Measurements from ENCODE around the gene KLF11.

KLF11 gene

DNA sequence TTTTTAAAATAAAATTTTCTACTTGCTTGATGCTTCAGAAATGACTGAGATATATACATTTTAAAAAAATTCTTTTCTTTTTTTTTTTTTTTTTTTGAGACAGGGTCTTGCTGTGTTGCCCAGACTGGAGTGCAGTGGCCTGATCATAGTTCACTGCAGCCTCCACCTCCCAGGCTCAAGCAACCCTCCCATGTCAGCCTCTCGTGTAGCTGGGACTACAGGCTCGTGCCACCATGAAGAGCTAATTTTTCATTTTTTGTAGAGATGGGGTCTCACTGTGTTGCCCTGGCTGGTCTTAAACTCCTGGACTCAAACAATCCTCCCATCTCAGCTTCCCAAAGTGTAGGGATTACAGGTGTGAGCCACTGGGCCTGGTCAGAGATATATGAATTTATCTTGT lies 24.0 kb downstream of the KLF11 start:
- Histone ChIP-seq H3K27me3 (ENCODE audit: insufficient read depth, poor library complexity, severe bottlenecking) (no peaks in the 10 kb centered on the region), H3K4me3 (replicated peaks; ENCODE audit: insufficient read depth, low read length) (no peak overlapping the region), H3K27ac (replicated peaks) (no peak overlapping the region)
- TF ChIP-seq, protein P1, sequence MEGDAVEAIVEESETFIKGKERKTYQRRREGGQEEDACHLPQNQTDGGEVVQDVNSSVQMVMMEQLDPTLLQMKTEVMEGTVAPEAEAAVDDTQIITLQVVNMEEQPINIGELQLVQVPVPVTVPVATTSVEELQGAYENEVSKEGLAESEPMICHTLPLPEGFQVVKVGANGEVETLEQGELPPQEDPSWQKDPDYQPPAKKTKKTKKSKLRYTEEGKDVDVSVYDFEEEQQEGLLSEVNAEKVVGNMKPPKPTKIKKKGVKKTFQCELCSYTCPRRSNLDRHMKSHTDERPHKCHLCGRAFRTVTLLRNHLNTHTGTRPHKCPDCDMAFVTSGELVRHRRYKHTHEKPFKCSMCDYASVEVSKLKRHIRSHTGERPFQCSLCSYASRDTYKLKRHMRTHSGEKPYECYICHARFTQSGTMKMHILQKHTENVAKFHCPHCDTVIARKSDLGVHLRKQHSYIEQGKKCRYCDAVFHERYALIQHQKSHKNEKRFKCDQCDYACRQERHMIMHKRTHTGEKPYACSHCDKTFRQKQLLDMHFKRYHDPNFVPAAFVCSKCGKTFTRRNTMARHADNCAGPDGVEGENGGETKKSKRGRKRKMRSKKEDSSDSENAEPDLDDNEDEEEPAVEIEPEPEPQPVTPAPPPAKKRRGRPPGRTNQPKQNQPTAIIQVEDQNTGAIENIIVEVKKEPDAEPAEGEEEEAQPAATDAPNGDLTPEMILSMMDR (IDR thresholded peaks at IDR 0.05; ENCODE audit: insufficient read depth, low read length) = no peak
- TF ChIP-seq GABPA (IDR thresholded peaks at IDR 0.05; ENCODE audit: low read depth) (no peak), POLR2AphosphoS5 (IDR thresholded peaks at IDR 0.05; ENCODE audit: low read depth) (no peak), SPI1 (IDR thresholded peaks at IDR 0.05; ENCODE audit: borderline replicate concordance, low read depth) (no peak)
- TF ChIP-seq, protein P2, sequence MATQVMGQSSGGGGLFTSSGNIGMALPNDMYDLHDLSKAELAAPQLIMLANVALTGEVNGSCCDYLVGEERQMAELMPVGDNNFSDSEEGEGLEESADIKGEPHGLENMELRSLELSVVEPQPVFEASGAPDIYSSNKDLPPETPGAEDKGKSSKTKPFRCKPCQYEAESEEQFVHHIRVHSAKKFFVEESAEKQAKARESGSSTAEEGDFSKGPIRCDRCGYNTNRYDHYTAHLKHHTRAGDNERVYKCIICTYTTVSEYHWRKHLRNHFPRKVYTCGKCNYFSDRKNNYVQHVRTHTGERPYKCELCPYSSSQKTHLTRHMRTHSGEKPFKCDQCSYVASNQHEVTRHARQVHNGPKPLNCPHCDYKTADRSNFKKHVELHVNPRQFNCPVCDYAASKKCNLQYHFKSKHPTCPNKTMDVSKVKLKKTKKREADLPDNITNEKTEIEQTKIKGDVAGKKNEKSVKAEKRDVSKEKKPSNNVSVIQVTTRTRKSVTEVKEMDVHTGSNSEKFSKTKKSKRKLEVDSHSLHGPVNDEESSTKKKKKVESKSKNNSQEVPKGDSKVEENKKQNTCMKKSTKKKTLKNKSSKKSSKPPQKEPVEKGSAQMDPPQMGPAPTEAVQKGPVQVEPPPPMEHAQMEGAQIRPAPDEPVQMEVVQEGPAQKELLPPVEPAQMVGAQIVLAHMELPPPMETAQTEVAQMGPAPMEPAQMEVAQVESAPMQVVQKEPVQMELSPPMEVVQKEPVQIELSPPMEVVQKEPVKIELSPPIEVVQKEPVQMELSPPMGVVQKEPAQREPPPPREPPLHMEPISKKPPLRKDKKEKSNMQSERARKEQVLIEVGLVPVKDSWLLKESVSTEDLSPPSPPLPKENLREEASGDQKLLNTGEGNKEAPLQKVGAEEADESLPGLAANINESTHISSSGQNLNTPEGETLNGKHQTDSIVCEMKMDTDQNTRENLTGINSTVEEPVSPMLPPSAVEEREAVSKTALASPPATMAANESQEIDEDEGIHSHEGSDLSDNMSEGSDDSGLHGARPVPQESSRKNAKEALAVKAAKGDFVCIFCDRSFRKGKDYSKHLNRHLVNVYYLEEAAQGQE (IDR thresholded peaks at IDR 0.05; ENCODE audit: insufficient replicate concordance, low read depth) = no peak
- no peak for DNase-seq (ENCODE audit: low read depth in 1 of 2, low spot score in 1 of 2)

GRCh38 chr2:10067881-10068280 lies 24.5 kb downstream of the KLF11 start:
- H3K4me3 ChIP-seq (replicated peaks; ENCODE audit: insufficient read depth, low read length) = no peak overlapping the region
- H3K27ac ChIP-seq (replicated peaks) = no peak overlapping the region
- TF ChIP-seq, protein P2 (IDR thresholded peaks at IDR 0.05; ENCODE audit: insufficient replicate concordance, low read depth) = no peak
- TF ChIP-seq, protein P1 (IDR thresholded peaks at IDR 0.05; ENCODE audit: insufficient read depth, low read length) = no peak
- TF ChIP-seq POLR2AphosphoS5 (IDR thresholded peaks at IDR 0.05; ENCODE audit: low read depth) = no peak
- no peak for TF ChIP-seq SPI1 (IDR thresholded peaks at IDR 0.05; ENCODE audit: borderline replicate concordance, low read depth)
- TF ChIP-seq GABPA (IDR thresholded peaks at IDR 0.05; ENCODE audit: low read depth) = no peak
- no peaks in the 10 kb centered on the region for H3K27me3 ChIP-seq (ENCODE audit: insufficient read depth, poor library complexity, severe bottlenecking)
- no peak for DNase-seq (ENCODE audit: low read depth in 1 of 2, low spot score in 1 of 2)

- Histone ChIP-seq H3K4me3 (replicated peaks; ENCODE audit: insufficient read depth, low read length) (no peak overlapping the region), H3K27ac (replicated peaks) (no peak overlapping the region), H3K27me3 (ENCODE audit: insufficient read depth, poor library complexity, severe bottlenecking) (peaks cover 15% of the 10 kb centered on the region)
- TF ChIP-seq GABPA (IDR thresholded peaks at IDR 0.05; ENCODE audit: low read depth) (no peak), POLR2AphosphoS5 (IDR thresholded peaks at IDR 0.05; ENCODE audit: low read depth) (no peak), SPI1 (IDR thresholded peaks at IDR 0.05; ENCODE audit: borderline replicate concordance, low read depth) (no peak)
- TF ChIP-seq, protein P2 (IDR thresholded peaks at IDR 0.05; ENCODE audit: insufficient replicate concordance, low read depth) = no peak
- DNase-seq (ENCODE audit: low read depth in 1 of 2, low spot score in 1 of 2) = no peak
These were observed 27.8 kb downstream of the KLF11 start for GRCh38 chr2:10071176-10071575.
